Activated CD4-positive, CD25-positive, alpha-beta regulatory T cell treated with anti-CD3 and anti-CD28 coated beads, Interleukin-2, amount 50 U/mL, for 16 hours (primary cell): ENCODE measurements around the gene C19orf38.
"Not testable (repeated sequence)": the region's sequence is repeated elsewhere in the genome, so short reads cannot be mapped to it uniquely, and the experiment has no call there.

Experiments used
- DNase-seq: peaks from one replicate; pipeline ENCODE4 v3.0.0-alpha.2; 2020; ENCODE audit warnings: low read depth, low spot score

C19orf38 gene

GRCh38 chr19:10820173-10820572, 28.0 kb upstream of the C19orf38 start:
- no peak for DNase-seq

GRCh38 chr19:10823690-10824089, 24.5 kb upstream of the C19orf38 start:
- DNase-seq = no peak

GRCh38 chr19:10826231-10826630, 22.0 kb upstream of the C19orf38 start:
- no peak for DNase-seq

GRCh38 chr19:10826846-10827245, 21.4 kb upstream of the C19orf38 start:
- DNase-seq = no peak

- no peak for DNase-seq
Observed at GRCh38 chr19:10828981-10829821, 19.0 kb upstream of the C19orf38 start.

GRCh38 chr19:10829967-10830366, 18.2 kb upstream of the C19orf38 start:
- DNase-seq = no peak

GRCh38 chr19:10830370-10830769, 17.8 kb upstream of the C19orf38 start:
- no peak for DNase-seq

- no peak for DNase-seq
Observed at GRCh38 chr19:10830931-10831779, 17.1 kb upstream of the C19orf38 start.

GRCh38 chr19:10831987-10832938, 16.0 kb upstream of the C19orf38 start:
- no peak for DNase-seq

- DNase-seq = no peak
Observed at GRCh38 chr19:10832939-10833296, 15.3 kb upstream of the C19orf38 start.

GRCh38 chr19:10835089-10835753, 13.0 kb upstream of the C19orf38 start:
- DNase-seq = no peak

- DNase-seq = peak; percentile 82
Observed at GRCh38 chr19:10835754-10836478, 12.3 kb upstream of the C19orf38 start, which contains the start of gene TMED1. Gene TMED1, minus strand, starts transcription at chr19:10836212. Its CDS starts 21 bp downstream, at chr19:10836191.

GRCh38 chr19:10836479-10837330, 11.5 kb upstream of the C19orf38 start:
- peak; percentile 64 for DNase-seq

- not testable (repeated sequence) for DNase-seq
Observed at GRCh38 chr19:10837649-10838048, 10.6 kb upstream of the C19orf38 start.

- no peak for DNase-seq
Observed at GRCh38 chr19:10838377-10838776, 9.8 kb upstream of the C19orf38 start.

GRCh38 chr19:10839114-10840050, 8.8 kb upstream of the C19orf38 start:
- no peak for DNase-seq

- no peak for DNase-seq
Observed at GRCh38 chr19:10842788-10843187, 5.4 kb upstream of the C19orf38 start.
